ENCODE measurements around the gene PI4KA.
"Not testable (repeated sequence)": the region's sequence is repeated elsewhere in the genome, so short reads cannot be mapped to it uniquely, and the experiment has no call there.

Gene PI4KA

GRCh38 chr22:20662524-20663036 lies 196.0 kb downstream of the PI4KA start:
- DNase-seq, result not testable (repeated sequence)

- DNase-seq, result no peak
Measured at GRCh38 chr22:20661473-20661872, 197.1 kb downstream of the PI4KA start.

- no peak for DNase-seq
Measured at GRCh38 chr22:20660441-20661054, 198.1 kb downstream of the PI4KA start.

- no peak for DNase-seq
Measured at GRCh38 chr22:20659920-20660319, 198.7 kb downstream of the PI4KA start.

- no peak for DNase-seq
Measured at GRCh38 chr22:20659258-20659657, 199.4 kb downstream of the PI4KA start.

GRCh38 chr22:20658433-20659222 lies 200.0 kb downstream of the PI4KA start:
- DNase-seq, result no peak

GRCh38 chr22:20657963-20658362 lies 200.6 kb downstream of the PI4KA start:
- DNase-seq, result no peak
